GM21825 (cell line): ENCODE measurements around the gene HBZ.
"Not testable (repeated sequence)": the region's sequence is repeated elsewhere in the genome, so short reads cannot be mapped to it uniquely, and the experiment has no call there.

Experiments
- ATAC-seq: cut with Tn5 transposase; IDR thresholded peaks from one replicate; pipeline ENCODE4 v1.9.1; 2021; ENCODE audit warnings: mild to moderate bottlenecking, moderate library complexity; ENCODE audit not compliant: unreplicated experiment

HBZ gene

DNA sequence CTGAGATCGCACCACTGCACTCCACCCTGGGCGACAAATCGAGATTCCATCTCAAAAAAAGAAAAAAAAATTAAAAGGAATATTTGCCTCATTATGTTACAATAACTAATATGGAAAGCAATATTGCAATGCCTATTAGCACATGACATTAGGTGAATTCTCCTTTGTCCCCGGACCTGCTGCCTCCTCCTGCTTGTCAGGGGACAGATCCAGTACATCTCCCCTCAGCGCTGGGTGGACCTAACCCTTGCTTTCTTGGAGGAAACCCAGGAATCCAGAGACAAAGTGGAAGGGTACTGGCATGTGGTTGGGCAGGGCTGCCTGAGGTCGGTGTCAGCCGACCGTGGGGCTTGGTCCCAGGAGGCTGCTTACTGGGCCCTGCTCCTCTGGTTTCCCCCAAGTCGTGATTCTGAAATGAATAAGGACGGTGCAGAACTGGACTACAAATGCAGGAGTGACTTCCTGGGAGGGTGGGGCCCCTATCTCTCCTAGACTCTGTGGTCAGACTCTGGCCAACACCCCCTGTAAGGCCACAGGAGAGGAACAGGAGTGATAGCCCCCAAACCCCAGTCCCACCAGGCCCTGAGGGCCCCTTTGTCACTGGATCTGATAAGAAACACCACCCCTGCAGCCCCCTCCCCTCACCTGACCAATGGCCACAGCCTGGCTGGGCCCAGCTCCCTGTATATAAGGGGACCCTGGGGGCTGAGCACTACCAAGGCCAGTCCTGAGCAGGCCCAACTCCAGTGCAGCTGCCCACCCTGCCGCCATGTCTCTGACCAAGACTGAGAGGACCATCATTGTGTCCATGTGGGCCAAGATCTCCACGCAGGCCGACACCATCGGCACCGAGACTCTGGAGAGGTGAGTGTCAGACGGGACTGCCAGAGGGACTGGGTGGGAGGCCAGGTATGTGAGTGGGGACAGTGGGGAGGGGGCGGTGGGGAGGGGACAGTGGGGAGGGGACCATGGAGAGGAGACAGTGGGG, at the start of gene HBZ:
Gene HBZ, plus strand, starts transcription at position 504 of the 988 bp plus-strand sequence. Its CDS starts 266 bp downstream, at position 770.
- ATAC-seq = no peak

DNA sequence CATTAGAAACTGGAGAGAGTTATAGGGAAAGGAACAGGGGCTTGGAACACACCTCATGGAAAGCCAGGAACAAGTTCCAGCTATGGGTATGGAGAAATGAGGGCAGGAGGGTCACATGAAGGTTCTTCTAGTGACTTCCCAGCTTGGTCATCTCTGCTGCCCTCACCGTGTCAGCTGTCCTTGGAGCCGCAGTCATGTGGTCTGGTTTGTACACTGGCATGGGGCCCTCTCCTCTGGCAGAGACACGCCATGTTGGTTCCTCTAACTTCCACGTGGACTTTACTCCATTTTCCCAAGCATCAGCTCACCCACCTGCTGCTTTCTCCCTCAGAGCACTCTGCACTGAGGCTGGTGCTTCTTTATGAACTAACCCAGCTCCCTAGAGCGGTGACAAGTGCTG, 48.1 kb upstream of the HBZ start:
- no peak for ATAC-seq

- ATAC-seq = no peak
Measured at GRCh38 chr16:104928-105327, 47.5 kb upstream of the HBZ start.

GRCh38 chr16:105521-105920, 46.9 kb upstream of the HBZ start:
- no peak for ATAC-seq

- ATAC-seq = no peak
Measured at GRCh38 chr16:106623-107324, 45.7 kb upstream of the HBZ start.

- no peak for ATAC-seq
Measured at GRCh38 chr16:112153-112840, 40.1 kb upstream of the HBZ start.

GRCh38 chr16:114327-114726, 38.1 kb upstream of the HBZ start:
- ATAC-seq = no peak

DNA sequence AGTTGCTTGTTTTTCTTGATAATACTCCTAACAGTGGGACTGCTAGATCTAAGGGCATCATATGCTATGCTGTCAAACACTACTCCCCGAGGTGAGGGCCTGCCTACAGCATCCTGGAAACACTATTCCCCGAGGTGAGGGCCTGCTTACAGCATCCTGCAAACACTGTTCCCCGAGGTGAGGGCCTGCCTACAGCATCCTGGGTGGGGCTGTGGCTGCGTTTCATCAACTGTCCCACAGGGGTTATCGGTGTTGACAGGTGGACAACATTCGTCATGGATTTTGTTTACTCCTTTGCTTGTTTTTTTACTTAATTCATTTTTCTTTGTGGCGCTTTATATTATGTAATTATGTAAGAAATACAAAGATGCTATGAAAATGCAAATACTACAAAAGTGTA, 36.4 kb upstream of the HBZ start:
- ATAC-seq = no peak

DNA sequence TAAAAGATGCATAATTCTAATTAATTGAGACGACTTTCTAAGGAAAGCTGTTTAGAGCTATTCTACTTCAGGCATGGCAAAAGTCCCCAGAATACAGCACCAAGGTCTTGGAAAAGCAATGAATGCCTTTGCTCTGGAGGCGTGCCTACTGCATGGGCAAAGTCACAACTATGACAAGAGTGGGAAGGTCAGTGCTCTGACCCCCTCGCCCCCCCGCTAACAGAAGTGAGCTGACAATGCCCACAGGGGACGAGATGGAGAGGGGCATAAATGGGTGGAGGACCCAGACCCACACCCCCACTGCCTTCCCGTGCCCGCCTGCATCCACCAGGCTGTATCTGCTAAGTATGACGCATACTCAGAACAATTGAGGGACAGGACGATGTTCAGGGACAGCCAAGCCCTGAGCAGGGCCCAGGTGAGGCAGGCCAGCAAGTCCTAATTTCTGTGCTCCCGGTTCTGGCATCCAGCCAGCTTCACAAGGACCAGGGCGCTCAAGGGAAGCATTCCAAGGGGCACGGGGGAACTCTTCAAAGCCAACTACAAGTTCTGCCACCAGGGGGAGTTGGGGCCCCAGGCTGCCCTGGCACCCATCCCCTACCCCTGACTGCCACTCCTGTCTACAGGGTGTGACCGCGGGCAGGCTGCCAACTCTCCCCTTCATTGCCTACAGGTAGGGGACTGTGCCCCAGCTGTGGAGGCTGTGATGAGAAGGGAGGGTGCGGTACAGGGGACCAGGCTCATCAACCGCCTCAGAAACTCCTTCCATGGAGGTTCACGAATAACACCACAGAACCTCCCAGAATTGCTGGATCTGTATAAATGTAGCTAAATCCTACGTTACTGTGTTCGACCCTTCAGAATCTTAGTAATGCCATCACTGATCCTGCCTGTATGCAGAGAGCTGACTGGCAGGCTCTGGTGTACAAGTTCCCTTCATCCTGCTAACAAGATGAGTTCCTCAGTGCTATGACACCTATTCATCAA, 34.8 kb upstream of the HBZ start:
- ATAC-seq = no peak

DNA sequence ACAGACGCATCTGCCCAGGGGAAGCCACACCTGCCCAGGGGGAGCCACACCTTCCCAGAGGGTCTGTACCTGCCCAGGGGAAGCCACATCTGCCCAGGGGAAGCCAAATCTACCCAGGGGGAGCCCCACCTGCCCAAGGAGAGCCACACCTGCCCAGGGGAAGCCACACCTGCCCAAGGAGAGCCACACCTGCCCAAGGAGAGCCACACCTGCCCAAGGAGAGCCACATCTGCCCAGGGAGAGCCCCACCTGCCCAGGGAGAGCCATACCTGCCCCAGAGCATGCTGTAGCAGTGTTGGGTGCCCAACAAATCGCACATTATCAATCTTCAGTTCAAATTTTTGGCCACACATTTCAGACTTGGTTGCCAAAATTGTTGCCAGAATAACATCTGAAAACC, 33.6 kb upstream of the HBZ start:
- ATAC-seq = no peak

DNA sequence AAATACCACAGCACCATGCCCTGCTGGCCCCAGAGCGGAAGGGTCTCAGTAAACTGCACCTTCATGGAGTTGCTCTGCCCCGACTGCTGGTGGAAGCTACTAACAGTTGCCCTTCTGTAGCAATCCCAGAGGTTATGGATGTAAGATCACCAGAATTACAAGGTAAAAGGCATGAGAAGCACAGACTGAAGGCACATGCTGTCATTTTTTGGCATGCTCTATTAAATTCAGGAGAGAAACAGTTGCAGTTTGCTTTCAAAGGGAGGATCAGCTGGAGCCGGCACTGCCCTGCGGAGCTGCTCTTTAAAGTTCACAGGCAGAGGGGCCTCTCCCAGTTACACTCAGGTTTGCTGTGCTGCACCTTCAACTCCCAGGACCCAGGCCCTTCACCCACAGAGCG, 33.1 kb upstream of the HBZ start:
- no peak for ATAC-seq

DNA sequence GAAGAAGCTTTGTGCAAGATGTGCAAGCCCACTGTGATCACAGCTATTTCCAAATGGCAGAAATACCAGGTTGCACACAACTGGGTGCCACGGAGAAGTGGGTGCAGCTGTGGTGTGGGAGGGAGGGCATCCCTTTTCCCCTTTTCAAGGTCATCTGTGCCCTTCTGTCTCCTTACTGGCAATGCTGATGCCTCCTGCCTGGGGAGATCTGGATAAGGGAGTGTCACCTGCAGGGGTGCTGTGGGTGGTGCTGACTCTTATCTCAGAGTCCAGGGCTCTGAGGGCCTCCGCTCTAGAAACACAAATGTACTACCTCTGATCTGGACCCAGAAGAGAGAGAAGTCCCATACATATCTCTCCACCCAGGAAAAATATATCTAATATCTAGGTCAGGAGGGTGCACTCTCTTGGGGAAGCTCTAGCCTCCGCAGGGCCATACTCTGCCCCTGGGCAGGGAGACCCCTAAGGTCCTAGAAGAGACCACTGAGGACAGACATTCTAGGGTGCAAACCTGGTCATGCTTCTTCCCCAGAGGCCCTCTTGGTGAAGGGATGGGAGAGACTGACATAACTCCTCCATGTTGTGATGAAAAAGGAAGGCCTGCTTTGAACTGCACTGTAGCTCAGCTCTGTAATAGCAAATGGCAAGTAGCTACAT, 32.5 kb upstream of the HBZ start:
- ATAC-seq = no peak

DNA sequence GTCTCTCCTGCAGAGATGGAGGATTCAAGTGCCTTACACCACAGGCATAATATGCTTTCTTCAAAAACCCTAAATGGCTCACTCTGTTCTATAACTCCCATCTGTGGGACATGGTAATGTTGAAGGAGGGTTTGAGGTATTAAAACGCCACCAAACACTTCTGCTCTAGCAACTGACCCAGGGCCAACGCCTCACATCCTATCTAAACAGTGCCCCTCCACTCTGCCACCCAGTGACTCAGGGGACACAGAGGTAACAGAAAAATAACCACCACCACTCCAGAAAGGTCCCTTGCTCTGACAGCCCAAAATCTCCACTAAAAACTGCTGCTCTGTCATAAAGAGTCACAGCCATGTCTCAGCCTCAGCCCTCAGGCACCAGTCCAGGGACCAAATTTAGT, 31.7 kb upstream of the HBZ start:
- ATAC-seq = no peak

DNA sequence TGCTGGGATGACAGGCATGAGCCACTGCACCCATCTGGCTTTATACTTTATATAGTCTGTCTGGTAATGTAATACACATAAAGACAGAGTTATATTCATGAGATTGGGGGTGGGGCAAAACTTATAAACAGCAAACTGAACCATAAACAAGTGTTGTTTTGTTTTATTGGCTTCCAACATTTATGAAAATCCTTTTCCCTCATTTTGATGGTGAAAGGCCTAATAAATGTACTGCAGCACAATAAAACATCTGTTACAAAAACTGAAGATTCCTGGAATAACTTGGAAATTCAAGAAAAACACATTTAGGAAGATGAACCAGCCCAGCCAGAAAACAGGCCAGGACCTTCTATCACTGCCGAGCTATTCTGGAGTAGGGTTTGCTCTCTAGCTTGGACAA, 30.1 kb upstream of the HBZ start:
- ATAC-seq = no peak

- not testable (repeated sequence) for ATAC-seq
Measured at GRCh38 chr16:123558-124350, 28.7 kb upstream of the HBZ start.

DNA sequence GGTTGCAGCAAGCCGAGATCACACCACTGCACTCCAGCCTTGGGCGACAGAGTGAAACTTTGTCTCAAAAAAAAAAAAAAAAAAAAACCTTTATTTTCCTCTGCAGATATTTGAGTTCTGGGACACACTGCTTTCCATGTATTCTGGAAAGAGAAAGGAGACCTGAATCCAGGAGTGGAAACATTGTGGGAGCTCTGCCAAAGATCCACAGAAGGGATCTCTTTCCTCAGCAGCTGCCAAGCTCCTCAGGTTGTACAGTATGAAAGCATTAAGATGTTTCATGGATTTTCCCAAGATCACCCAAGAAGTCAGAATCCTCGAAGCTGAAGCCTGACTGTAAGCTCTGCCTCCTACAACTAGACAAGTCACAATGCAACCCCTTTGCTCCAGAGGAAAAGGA, 27.4 kb upstream of the HBZ start:
- ATAC-seq = no peak

- ATAC-seq = no peak
Measured at GRCh38 chr16:129075-129474, 23.4 kb upstream of the HBZ start.

DNA sequence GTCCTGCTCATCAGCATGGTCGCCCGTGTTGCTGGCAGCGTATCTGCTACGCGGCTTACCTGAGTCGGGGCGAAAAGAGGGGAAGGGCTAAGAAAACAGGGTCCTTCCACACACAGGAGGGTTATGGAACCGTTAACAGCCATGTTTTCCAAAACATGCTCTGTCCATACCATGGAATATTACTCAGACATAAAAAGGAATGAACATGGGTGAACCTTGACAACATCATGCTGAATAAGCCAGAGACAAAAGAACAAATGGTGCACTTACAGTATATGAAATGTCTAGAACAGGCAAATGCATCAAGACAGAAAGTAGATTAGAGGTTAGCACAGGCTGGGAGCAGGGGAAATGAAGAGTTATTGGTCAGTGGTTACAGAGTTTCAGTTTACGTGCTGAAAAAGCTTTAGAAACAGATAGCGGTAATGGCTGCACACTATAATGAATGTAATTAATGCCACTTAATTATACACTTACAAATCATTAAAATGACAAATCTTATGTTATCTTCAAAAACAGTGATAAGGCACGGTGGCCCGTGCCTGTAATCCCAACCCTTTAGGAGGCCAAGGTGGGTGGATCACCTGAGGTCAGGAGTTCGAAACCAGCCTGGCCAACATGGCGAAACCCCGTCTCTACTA, 21.8 kb upstream of the HBZ start:
- no peak for ATAC-seq

DNA sequence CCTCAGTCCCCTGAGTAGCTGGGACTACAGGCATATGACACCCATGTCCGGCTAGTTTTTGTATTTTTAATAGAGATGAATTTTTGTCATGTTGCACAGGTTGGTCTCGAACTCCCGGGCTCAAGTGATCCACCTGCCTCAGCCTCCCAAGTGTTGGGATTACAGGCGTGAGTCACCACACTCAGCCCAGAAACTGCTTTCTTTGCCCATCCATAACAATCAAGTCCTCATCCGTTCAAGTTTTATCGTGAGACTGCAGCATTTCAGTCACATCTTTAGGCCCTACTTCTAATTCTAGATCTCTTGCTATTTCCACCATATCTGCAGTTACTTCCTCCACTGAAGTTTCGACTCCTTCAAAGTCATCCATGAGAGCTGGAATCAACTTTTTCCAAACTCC, 20.3 kb upstream of the HBZ start:
- ATAC-seq = no peak
